ENCODE data around the gene KIRREL3. TPM values are rescaled to one million over a fixed set of nuclear protein-coding genes. Genes with fewer than 3 reads are reported as not detected.

KIRREL3 gene
- total and polyA plus RNA-seq, 2 of the 8 experiments (the other 6 are each of a cell fraction or from before 2014, with no cell fraction given) = 0.29 to 0.32 TPM

GRCh38 chr11:126384449-126385070 lies 616.0 kb downstream of the KIRREL3 start:
- no peak overlapping the region for H3K4me2 ChIP-seq (ENCODE audit: insufficient read depth in 1 of 2, low read depth in 2 of 2, low read length in 2 of 2)
- no peak overlapping the region for H3K9ac ChIP-seq (replicated peaks in 1 of 4; ENCODE audit: extremely low read depth in 1 of 4, low read depth in 3 of 4, low read length in 3 of 4)
- no peak overlapping the region for H3K23ac ChIP-seq (ENCODE audit: insufficient read length)
- H4K20me1 ChIP-seq (replicated peaks in 1 of 2; ENCODE audit: control insufficient read depth in 1 of 2, insufficient read depth in 2 of 2, low read length in 2 of 2) = peaks cover 0 to 6% of the 10 kb centered on the region in 2 experiments
- no peak overlapping the region for H4K5ac ChIP-seq (ENCODE audit: insufficient read length, low read depth, low read length)
- H3K27ac ChIP-seq (ENCODE audit: low read depth, low read length) = no peak overlapping the region
- H3K4ac ChIP-seq (replicated peaks; ENCODE audit: insufficient read length, low read depth, low read length) = no peak overlapping the region
- H3K4me1 ChIP-seq (replicated peaks in 1 of 4; ENCODE audit: control insufficient read depth in 3 of 4, insufficient read depth in 4 of 4, low read length in 3 of 4) = peaks cover 0 to 8% (median 3%) of the 10 kb centered on the region in 4 experiments; a peak in 5 of 7 replicates
- FAIRE-seq = no peak
- WGBS, 2 experiments (ENCODE audit: extremely low coverage in 1 of 2, insufficient coverage in 1 of 2, insufficient read length in 1 of 2, insufficient replicate concordance in 2 of 2, low coverage in 1 of 2, low lambda C conversion rate in 2 of 2, missing lambda C conversion rate in 1 of 2) = 93% methylated on average over 7 of the region's 9 CpGs; no CpG with 5 or more reads in 1 of the 2 experiments
- H4K8ac ChIP-seq (ENCODE audit: extremely low read depth, insufficient read depth, low read length) = no peak overlapping the region
- H2AFZ ChIP-seq (ENCODE audit: low read length) = no peak overlapping the region
- no peak for DNase-seq (ENCODE audit: low read depth in 1 of 2, low spot score in 2 of 2)
- no peak overlapping the region; the same call in 1 of the 2 replicates for H2BK12ac ChIP-seq (ENCODE audit: low read depth, low read length)
- H3K56ac ChIP-seq (replicated peaks; ENCODE audit: insufficient read length, low read depth, low read length) = no peak overlapping the region
- H4K91ac ChIP-seq (replicated peaks; ENCODE audit: insufficient read length, low read length) = no peak overlapping the region
- no peaks in the 10 kb centered on the region for H3K79me2 ChIP-seq (ENCODE audit: control insufficient read depth in 1 of 2, insufficient read depth in 2 of 2, low read length in 2 of 2)
- H3K14ac ChIP-seq (ENCODE audit: insufficient read length) = no peak overlapping the region
- no peak overlapping the region for H2BK20ac ChIP-seq (ENCODE audit: low read length)
- no peaks in the 10 kb centered on the region for H3K36me3 ChIP-seq (ENCODE audit: control insufficient read depth in 2 of 4, insufficient read depth in 4 of 4, low read length in 3 of 4)
- ChIA-PET CTCF (ENCODE audit: partially characterized antibody) (interaction anchor here (1.2 kb wide), 1 partner anchor 29 kb away, joined by 3 read pairs; the partner anchor contains the start of gene ST3GAL4), POLR2A (ENCODE audit: partially characterized antibody) (interaction anchor here (1.5 kb wide), 1 partner anchor 29 kb away, joined by 5 read pairs; the partner anchor contains the start of gene ST3GAL4)
- H2BK120ac ChIP-seq (replicated peaks; ENCODE audit: low read depth, low read length) = no peak overlapping the region
- H2AK5ac ChIP-seq (ENCODE audit: low read depth, low read length) = no peak overlapping the region
- no peak overlapping the region for H3K4me3 ChIP-seq (ENCODE audit: extremely low read depth in 1 of 4, insufficient read depth in 2 of 4, low read depth in 3 of 4, low read length in 4 of 4)
- no peak overlapping the region for H2BK15ac ChIP-seq (ENCODE audit: low read length)
- H3K9me3 ChIP-seq (ENCODE audit: insufficient read depth in 2 of 2, low read depth in 1 of 2, low read length in 1 of 2) = no peaks in the 10 kb centered on the region
- H2BK5ac ChIP-seq (ENCODE audit: low read depth, low read length) = no peak overlapping the region
- no peaks in the 10 kb centered on the region for H3K23me2 ChIP-seq (ENCODE audit: low read depth, low read length)
- H3K27me3 ChIP-seq (replicated peaks in 1 of 4; ENCODE audit: control insufficient read depth in 3 of 4, extremely low read depth in 1 of 4, insufficient read depth in 3 of 4, low read length in 3 of 4) = no peaks in the 10 kb centered on the region
- H3K79me1 ChIP-seq (ENCODE audit: low read depth, low read length) = 0 out of 2 replicates have a peak, but pooled peaks cover 2% of the 10 kb centered on the region
- TF ChIP-seq EGR1 (IDR thresholded peaks at IDR 0.05; ENCODE audit: borderline replicate concordance, low read depth, low read length) (no peak), POLR2A (IDR thresholded peaks at IDR 0.05; ENCODE audit: control extremely low read depth in 1 of 2, low read depth in 2 of 2, low read length in 2 of 2) (no peak), YY1 (IDR thresholded peaks at IDR 0.05; ENCODE audit: low read depth, low read length) (no peak), JUND (IDR thresholded peaks at IDR 0.05; ENCODE audit: low read length) (no peak), SIX5 (IDR thresholded peaks at IDR 0.05; ENCODE audit: low read depth, low read length) (no peak), ASH2L (IDR thresholded peaks at IDR 0.05; ENCODE audit: low read length) (no peak), RNF2 (IDR thresholded peaks at IDR 0.05; ENCODE audit: borderline replicate concordance, low read depth, low read length, missing control alignments, poor library complexity, severe bottlenecking) (no peak), KDM1A (IDR thresholded peaks at IDR 0.05; ENCODE audit: borderline replicate concordance, low read length) (no peak), PHF8 (conservative IDR thresholded peaks at IDR 0.05; ENCODE audit: low read depth, low read length) (no peak), RXRA (IDR thresholded peaks at IDR 0.05; ENCODE audit: insufficient read depth, low read depth, low read length) (no peak), ATF3 (IDR thresholded peaks at IDR 0.05; ENCODE audit: insufficient read depth, low read depth, low read length) (no peak), KDM5A (IDR thresholded peaks at IDR 0.05; ENCODE audit: low read length) (no peak)
- H3K18ac ChIP-seq (ENCODE audit: extremely low read depth, low read length) = no peak overlapping the region

All from H1 (cell line).